Subcutaneous abdominal adipose tissue (tissue), 5 donors: Measurements from ENCODE around the gene FBXW7.

Source experiments
- H3K27ac ChIP-seq: one replicate; pipeline ENCODE4 v1.7.0; 2013; ENCODE audit warnings: low read depth, mild to moderate bottlenecking, inconsistent platforms, low read length, moderate library complexity
- H3K27me3 ChIP-seq, 5 donors: one replicate each; pipeline ENCODE4 v1.7.0; 2013; ENCODE audit warnings: low read length in 5 of 5, inconsistent platforms in 1 of 5; ENCODE audit not compliant: control insufficient read depth in 5 of 5, insufficient read depth in 4 of 5
- H3K36me3 ChIP-seq, 5 donors: one replicate each; pipeline ENCODE4 v1.7.0; 2013; ENCODE audit warnings: low read length in 5 of 5; ENCODE audit not compliant: control insufficient read depth in 5 of 5, insufficient read depth in 5 of 5
- H3K4me1 ChIP-seq, 5 donors: one replicate each; pipeline ENCODE4 v1.7.0; 2013; ENCODE audit warnings: low read length in 5 of 5, mild to moderate bottlenecking in 3 of 5, moderate library complexity in 1 of 5; ENCODE audit not compliant: control insufficient read depth in 5 of 5, insufficient read depth in 5 of 5
- H3K4me3 ChIP-seq, 5 donors: one replicate each; pipeline ENCODE4 v1.7.0; 2013; ENCODE audit warnings: low read length in 5 of 5, low read depth in 1 of 5
- H3K9ac ChIP-seq, 5 donors: one replicate each; pipeline ENCODE4 v1.7.0; 2013; ENCODE audit warnings: low read length in 5 of 5, mild to moderate bottlenecking in 4 of 5, moderate library complexity in 3 of 5
- H3K9me3 ChIP-seq, 5 donors: one replicate each; pipeline ENCODE4 v1.7.0; 2013; ENCODE audit warnings: low read length in 5 of 5; ENCODE audit not compliant: control insufficient read depth in 5 of 5
- donor health status: healthy.
- donor health status: healthy.
- donor health status: healthy.
- donor health status: healthy.
- donor health status: healthy.

Gene FBXW7

GRCh38 chr4:152572417-152573086, 36.7 kb upstream of the FBXW7 start:
- Histone ChIP-seq H3K9ac (no peak overlapping the region), H3K36me3 (no peaks in the 10 kb centered on the region), H3K4me1 (no peaks in the 10 kb centered on the region), H3K9me3 (no peaks in the 10 kb centered on the region), H3K27ac (no peak overlapping the region), H3K27me3 (peaks cover 0 to 4% (median 0%) of the 10 kb centered on the region in 5 donors), H3K4me3 (no peak overlapping the region)

- no peak overlapping the region for H3K9ac ChIP-seq
- no peak overlapping the region for H3K4me3 ChIP-seq
- H3K4me1 ChIP-seq, result no peaks in the 10 kb centered on the region
- H3K9me3 ChIP-seq, result no peaks in the 10 kb centered on the region
- no peak overlapping the region for H3K27ac ChIP-seq
- no peaks in the 10 kb centered on the region for H3K36me3 ChIP-seq
- peaks cover 0 to 4% (median 0%) of the 10 kb centered on the region in 5 donors for H3K27me3 ChIP-seq
Observed at GRCh38 chr4:152571770-152572169, 35.9 kb upstream of the FBXW7 start.

- no peak overlapping the region for H3K4me3 ChIP-seq
- H3K27ac ChIP-seq, result no peak overlapping the region
- no peaks in the 10 kb centered on the region for H3K9me3 ChIP-seq
- H3K9ac ChIP-seq, result no peak overlapping the region
- peaks cover 0 to 4% (median 0%) of the 10 kb centered on the region in 5 donors for H3K27me3 ChIP-seq
- no peaks in the 10 kb centered on the region for H3K4me1 ChIP-seq
- H3K36me3 ChIP-seq, result no peaks in the 10 kb centered on the region
Observed at GRCh38 chr4:152571296-152571695, 35.4 kb upstream of the FBXW7 start.

GRCh38 chr4:152565333-152565732, 29.4 kb upstream of the FBXW7 start:
- H3K27me3 ChIP-seq, result no peaks in the 10 kb centered on the region
- no peaks in the 10 kb centered on the region for H3K9me3 ChIP-seq
- no peak overlapping the region for H3K9ac ChIP-seq
- H3K36me3 ChIP-seq, result no peaks in the 10 kb centered on the region
- H3K4me3 ChIP-seq, result no peak overlapping the region
- H3K4me1 ChIP-seq, result no peaks in the 10 kb centered on the region
- H3K27ac ChIP-seq, result no peak overlapping the region

GRCh38 chr4:152564336-152564735, 28.4 kb upstream of the FBXW7 start:
- no peaks in the 10 kb centered on the region for H3K9me3 ChIP-seq
- no peak overlapping the region for H3K27ac ChIP-seq
- no peaks in the 10 kb centered on the region for H3K27me3 ChIP-seq
- no peak overlapping the region for H3K4me3 ChIP-seq
- H3K4me1 ChIP-seq, result no peaks in the 10 kb centered on the region
- H3K9ac ChIP-seq, result no peak overlapping the region
- no peaks in the 10 kb centered on the region for H3K36me3 ChIP-seq

GRCh38 chr4:152563209-152563608, 27.3 kb upstream of the FBXW7 start:
- Histone ChIP-seq H3K4me3 (no peak overlapping the region), H3K9me3 (no peaks in the 10 kb centered on the region), H3K27ac (no peak overlapping the region), H3K27me3 (no peaks in the 10 kb centered on the region), H3K9ac (no peak overlapping the region), H3K4me1 (no peaks in the 10 kb centered on the region), H3K36me3 (no peaks in the 10 kb centered on the region)

DNA sequence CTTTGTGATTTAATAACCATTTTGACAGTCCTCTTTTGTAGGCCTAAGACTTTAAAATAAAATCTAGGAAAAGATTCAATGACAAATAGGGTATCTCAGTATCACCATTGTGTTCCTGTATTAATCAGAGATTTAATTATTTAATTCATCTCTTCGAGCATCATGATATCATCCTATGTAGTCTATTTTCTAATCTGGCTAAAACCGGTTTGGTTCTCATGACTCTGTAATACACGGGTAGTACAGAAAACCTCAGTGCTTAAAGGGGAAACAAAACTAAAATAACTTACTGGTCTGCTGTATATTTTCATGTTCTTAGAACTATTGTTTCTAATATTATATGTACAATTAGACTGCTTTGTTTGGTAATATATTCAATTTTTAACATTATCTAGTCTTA, 23.7 kb upstream of the FBXW7 start:
- H3K27me3 ChIP-seq, result no peaks in the 10 kb centered on the region
- H3K36me3 ChIP-seq, result no peaks in the 10 kb centered on the region
- no peaks in the 10 kb centered on the region for H3K4me1 ChIP-seq
- H3K9ac ChIP-seq, result no peak overlapping the region
- H3K4me3 ChIP-seq, result no peak overlapping the region
- H3K27ac ChIP-seq, result no peak overlapping the region
- no peaks in the 10 kb centered on the region for H3K9me3 ChIP-seq

DNA sequence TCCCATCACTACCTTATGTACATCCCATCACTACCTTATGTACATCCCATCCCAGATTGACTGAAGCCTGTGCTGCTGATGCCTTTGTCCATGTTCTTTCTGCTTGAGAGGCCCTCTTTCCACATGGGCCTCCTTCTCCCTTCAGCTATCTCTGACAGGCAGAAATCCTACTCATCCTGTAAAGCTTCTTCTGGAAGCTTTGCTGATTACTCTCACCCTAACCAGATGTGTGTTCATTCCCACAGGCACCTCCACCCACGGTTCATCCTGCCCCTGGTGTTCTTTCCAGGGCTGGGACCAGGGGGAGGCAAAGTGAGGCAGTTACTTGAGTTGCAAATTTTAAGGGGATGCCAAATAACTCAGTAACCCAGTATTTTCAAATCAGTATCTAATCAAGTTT, 22.5 kb upstream of the FBXW7 start:
- H3K27me3 ChIP-seq, result no peaks in the 10 kb centered on the region
- H3K9me3 ChIP-seq, result no peaks in the 10 kb centered on the region
- H3K9ac ChIP-seq, result no peak overlapping the region
- no peak overlapping the region for H3K4me3 ChIP-seq
- no peak overlapping the region for H3K27ac ChIP-seq
- no peaks in the 10 kb centered on the region for H3K4me1 ChIP-seq
- no peaks in the 10 kb centered on the region for H3K36me3 ChIP-seq

DNA sequence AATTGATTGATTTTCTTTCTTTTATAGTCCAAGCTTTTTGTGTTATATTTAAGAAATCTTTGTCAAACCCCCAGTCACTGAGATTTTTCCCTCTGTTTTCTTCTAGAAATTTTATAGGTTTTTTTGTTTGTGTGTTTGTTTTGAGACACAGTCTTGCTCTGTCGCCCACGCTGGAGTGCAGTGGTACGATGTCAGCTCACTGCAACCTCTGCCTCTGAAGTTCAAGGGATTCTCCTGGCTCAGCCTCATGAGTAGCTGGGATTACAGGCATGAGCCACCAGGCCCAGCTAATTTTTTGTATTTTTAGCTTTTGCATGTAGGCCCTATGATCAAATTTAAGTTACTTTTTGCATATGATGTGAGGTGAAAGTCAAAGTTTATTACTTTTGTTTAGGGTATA, 20.9 kb upstream of the FBXW7 start:
- H3K27me3 ChIP-seq, result no peaks in the 10 kb centered on the region
- H3K4me3 ChIP-seq, result no peak overlapping the region
- H3K9me3 ChIP-seq, result no peaks in the 10 kb centered on the region
- no peak overlapping the region for H3K27ac ChIP-seq
- H3K4me1 ChIP-seq, result no peaks in the 10 kb centered on the region
- H3K9ac ChIP-seq, result no peak overlapping the region
- H3K36me3 ChIP-seq, result no peaks in the 10 kb centered on the region

GRCh38 chr4:152556283-152556682, 20.4 kb upstream of the FBXW7 start:
- H3K4me3 ChIP-seq, result no peak overlapping the region
- no peaks in the 10 kb centered on the region for H3K4me1 ChIP-seq
- no peak overlapping the region for H3K9ac ChIP-seq
- H3K9me3 ChIP-seq, result no peaks in the 10 kb centered on the region
- no peaks in the 10 kb centered on the region for H3K27me3 ChIP-seq
- H3K36me3 ChIP-seq, result no peaks in the 10 kb centered on the region
- no peak overlapping the region for H3K27ac ChIP-seq

GRCh38 chr4:152554742-152555141, 18.9 kb upstream of the FBXW7 start:
- Histone ChIP-seq H3K4me1 (no peaks in the 10 kb centered on the region), H3K9ac (no peak overlapping the region), H3K9me3 (no peaks in the 10 kb centered on the region), H3K36me3 (no peaks in the 10 kb centered on the region), H3K4me3 (no peak overlapping the region), H3K27me3 (no peaks in the 10 kb centered on the region), H3K27ac (no peak overlapping the region)
